Liver (tissue), 9 donors: ENCODE results near the gene ADRA1B. TPM values are rescaled to one million over a fixed set of nuclear protein-coding genes. Genes with fewer than 3 reads are reported as not detected.
"Not testable (repeated sequence)": the region's sequence is repeated elsewhere in the genome, so short reads cannot be mapped to it uniquely, and the experiment has no call there.

Experiments used
- DNase-seq: peaks from one replicate; pipeline ENCODE4 v3.0.0-alpha.2; 2017; ENCODE audit warnings: low spot score
- H3K27ac ChIP-seq, 2 donors: one replicate each; pipeline ENCODE4 v1.7.0; 2013; ENCODE audit warnings: inconsistent platforms in 2 of 2, low read length in 2 of 2, control low read depth in 1 of 2, low read depth in 1 of 2, mild to moderate bottlenecking in 1 of 2
- H3K27me3 ChIP-seq, 4 donors: one replicate each; pipeline versions ENCODE4 v1.6.1 to v1.7.0; 2013; ENCODE audit warnings: low read length in 3 of 4, inconsistent platforms in 1 of 4, mild to moderate bottlenecking in 1 of 4, moderate library complexity in 1 of 4; ENCODE audit not compliant: control insufficient read depth in 4 of 4, insufficient read depth in 4 of 4
- H3K36me3 ChIP-seq, 4 donors: one replicate each; pipeline versions ENCODE4 v1.6.1 to v1.7.0; 2013; ENCODE audit warnings: low read length in 3 of 4, mild to moderate bottlenecking in 3 of 4, low read depth in 1 of 4, moderate library complexity in 1 of 4; ENCODE audit not compliant: control insufficient read depth in 4 of 4, insufficient read depth in 3 of 4
- H3K4me1 ChIP-seq, 4 donors: one replicate each; pipeline versions ENCODE4 v1.6.1 to v1.7.0; 2013; ENCODE audit warnings: low read length in 3 of 4, mild to moderate bottlenecking in 3 of 4, moderate library complexity in 1 of 4; ENCODE audit not compliant: control insufficient read depth in 4 of 4, insufficient read depth in 4 of 4
- H3K4me3 ChIP-seq, 3 donors: one replicate each; pipeline versions ENCODE4 v1.6.1 to v1.7.0; 2013; ENCODE audit warnings: low read length in 3 of 3, control low read depth in 1 of 3, low read depth in 1 of 3, mild to moderate bottlenecking in 1 of 3
- H3K9ac ChIP-seq, 2 donors: one replicate each; pipeline ENCODE4 v1.7.0; 2013; ENCODE audit warnings: low read length in 2 of 2, mild to moderate bottlenecking in 2 of 2, moderate library complexity in 2 of 2, control low read depth in 1 of 2, low read depth in 1 of 2
- H3K9me3 ChIP-seq, 4 donors: one replicate each; pipeline versions ENCODE4 v1.6.1 to v1.7.0; 2013; ENCODE audit warnings: low read length in 3 of 4; ENCODE audit not compliant: control insufficient read depth in 4 of 4
- EGR1 ChIP-seq, 2 donors: IDR thresholded peaks; 2 replicates each; pipeline ENCODE4 v1.6.1; 2016 to 2018; ENCODE audit warnings: antibody characterized with exemption in 2 of 2, low read depth in 2 of 2
- FOXA1 ChIP-seq: IDR thresholded peaks from 2 replicates; pipeline ENCODE4 v1.6.1; 2016; ENCODE audit warnings: antibody characterized with exemption
- FOXA2 ChIP-seq: IDR thresholded peaks from 2 replicates; pipeline ENCODE4 v1.6.1; 2016; ENCODE audit warnings: antibody characterized with exemption
- HNF4A ChIP-seq, 2 donors: conservative IDR thresholded peaks; 2 replicates each; pipeline ENCODE4 v1.6.1; 2016; ENCODE audit warnings: antibody characterized with exemption in 2 of 2, mild to moderate bottlenecking in 2 of 2
- RAD21 ChIP-seq, 2 donors: IDR thresholded peaks; 2 replicates each; pipeline ENCODE4 v1.6.1; 2016; ENCODE audit warnings: antibody characterized with exemption in 2 of 2, mild to moderate bottlenecking in 2 of 2
- RXRA ChIP-seq, 2 donors: IDR thresholded peaks; 2 replicates each; pipeline ENCODE4 v1.6.1; 2017 to 2018; ENCODE audit warnings: antibody characterized with exemption in 2 of 2, mild to moderate bottlenecking in 1 of 2
- SP1 ChIP-seq: IDR thresholded peaks from 2 replicates; pipeline ENCODE4 v1.6.1; 2018; ENCODE audit warnings: antibody characterized with exemption, mild to moderate bottlenecking
- TAF1 ChIP-seq: conservative IDR thresholded peaks from 2 replicates; pipeline ENCODE4 v1.6.1; 2016; ENCODE audit warnings: antibody characterized with exemption, mild to moderate bottlenecking
- YY1 ChIP-seq: IDR thresholded peaks from 2 replicates; pipeline ENCODE4 v1.6.1; 2016; ENCODE audit warnings: antibody characterized with exemption, mild to moderate bottlenecking
- WGBS: extraction: QIAGEN DNeasy Blood & Tissue Kit; methylation state at CpG from one replicate; pipeline ENCODE4 v1.1.7; 2013; 5-methylcytosine and 5-hydroxymethylcytosine counted together
- polyA plus RNA-seq, 2 donors: library from polyadenylated mRNA; stranded (reverse) in 1 of 2; unstranded in 1 of 2; fragments of 200-250 nt in 1 of 2; fragments of >200 nt in 1 of 2; fragmentation: Nextera tagmentation in 1 of 2; extraction: Ambion mirVana in 1 of 2; gene quantifications; one replicate each; pipeline versions ENCODE4 v1.2.1 to v1.2.3, GENCODE V29; 2013 to 2015
- total RNA-seq, 2 donors: library from RNA; depleted of rRNA; stranded (reverse); fragments of >200 nt; gene quantifications; one replicate each; pipeline ENCODE4 v1.2.3, GENCODE V29; 2014
- TF ChIP-seq, protein P1 (sequence below): IDR thresholded peaks from 2 replicates; pipeline ENCODE4 v1.6.1; 2016; ENCODE audit warnings: antibody characterized with exemption, mild to moderate bottlenecking
- TF ChIP-seq, protein P2 (sequence below): IDR thresholded peaks from 2 replicates; pipeline ENCODE4 v1.6.1; 2016; ENCODE audit warnings: antibody characterized with exemption
- TF ChIP-seq, protein P3 (sequence below): IDR thresholded peaks from 2 replicates; pipeline ENCODE4 v1.6.1; 2016; ENCODE audit warnings: antibody characterized with exemption
- TF ChIP-seq, protein P4 (sequence below): fragments of 150-350 bp; IDR thresholded peaks from 2 replicates; pipeline ENCODE4 v1.5.1; 2017; ENCODE audit warnings: improper control_type of control experiment, low read depth, low read length; ENCODE audit not compliant: missing input control
- donor health status: healthy.
- donor health status: healthy.
- donor health status: healthy.
- donor health status: healthy.
- donor health status: healthy.

Gene ADRA1B
- total and polyA plus RNA-seq, 4 donors = 0.70 to 13.1 (median 8.2) TPM

DNA sequence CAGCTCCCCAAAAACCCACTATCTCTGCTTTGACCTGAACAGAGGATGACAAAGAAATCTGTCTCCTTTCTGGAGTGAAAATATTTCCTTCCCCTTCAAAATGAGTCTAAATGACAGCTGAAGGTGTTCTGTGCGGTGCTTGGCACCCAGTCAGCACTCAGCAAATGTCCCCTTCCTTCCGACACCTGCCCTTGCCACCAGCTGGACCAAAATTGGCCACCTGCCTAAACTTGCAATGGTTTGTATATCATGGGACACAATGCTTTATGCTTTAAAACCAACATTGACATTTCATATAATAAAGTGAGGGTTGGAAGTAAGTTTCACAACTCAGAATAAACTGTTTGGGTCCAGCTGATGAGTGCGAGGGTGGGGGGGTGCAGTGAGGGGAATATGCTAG is 85.2 kb downstream of the ADRA1B start:
- no peak overlapping the region for H3K27ac ChIP-seq
- TF ChIP-seq SP1 (no peak), HNF4A (conservative IDR thresholded peaks at IDR 0.05) (no peak), EGR1 (IDR thresholded peaks at IDR 0.05; ENCODE audit: low read depth in 2 of 2) (no peak), RAD21 (IDR thresholded peaks at IDR 0.05) (no peak), FOXA1 (no peak), RXRA (IDR thresholded peaks at IDR 0.05) (no peak), FOXA2 (no peak), YY1 (no peak), TAF1 (no peak)
- TF ChIP-seq, protein P1, sequence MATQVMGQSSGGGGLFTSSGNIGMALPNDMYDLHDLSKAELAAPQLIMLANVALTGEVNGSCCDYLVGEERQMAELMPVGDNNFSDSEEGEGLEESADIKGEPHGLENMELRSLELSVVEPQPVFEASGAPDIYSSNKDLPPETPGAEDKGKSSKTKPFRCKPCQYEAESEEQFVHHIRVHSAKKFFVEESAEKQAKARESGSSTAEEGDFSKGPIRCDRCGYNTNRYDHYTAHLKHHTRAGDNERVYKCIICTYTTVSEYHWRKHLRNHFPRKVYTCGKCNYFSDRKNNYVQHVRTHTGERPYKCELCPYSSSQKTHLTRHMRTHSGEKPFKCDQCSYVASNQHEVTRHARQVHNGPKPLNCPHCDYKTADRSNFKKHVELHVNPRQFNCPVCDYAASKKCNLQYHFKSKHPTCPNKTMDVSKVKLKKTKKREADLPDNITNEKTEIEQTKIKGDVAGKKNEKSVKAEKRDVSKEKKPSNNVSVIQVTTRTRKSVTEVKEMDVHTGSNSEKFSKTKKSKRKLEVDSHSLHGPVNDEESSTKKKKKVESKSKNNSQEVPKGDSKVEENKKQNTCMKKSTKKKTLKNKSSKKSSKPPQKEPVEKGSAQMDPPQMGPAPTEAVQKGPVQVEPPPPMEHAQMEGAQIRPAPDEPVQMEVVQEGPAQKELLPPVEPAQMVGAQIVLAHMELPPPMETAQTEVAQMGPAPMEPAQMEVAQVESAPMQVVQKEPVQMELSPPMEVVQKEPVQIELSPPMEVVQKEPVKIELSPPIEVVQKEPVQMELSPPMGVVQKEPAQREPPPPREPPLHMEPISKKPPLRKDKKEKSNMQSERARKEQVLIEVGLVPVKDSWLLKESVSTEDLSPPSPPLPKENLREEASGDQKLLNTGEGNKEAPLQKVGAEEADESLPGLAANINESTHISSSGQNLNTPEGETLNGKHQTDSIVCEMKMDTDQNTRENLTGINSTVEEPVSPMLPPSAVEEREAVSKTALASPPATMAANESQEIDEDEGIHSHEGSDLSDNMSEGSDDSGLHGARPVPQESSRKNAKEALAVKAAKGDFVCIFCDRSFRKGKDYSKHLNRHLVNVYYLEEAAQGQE = no peak
- TF ChIP-seq, protein P2, sequence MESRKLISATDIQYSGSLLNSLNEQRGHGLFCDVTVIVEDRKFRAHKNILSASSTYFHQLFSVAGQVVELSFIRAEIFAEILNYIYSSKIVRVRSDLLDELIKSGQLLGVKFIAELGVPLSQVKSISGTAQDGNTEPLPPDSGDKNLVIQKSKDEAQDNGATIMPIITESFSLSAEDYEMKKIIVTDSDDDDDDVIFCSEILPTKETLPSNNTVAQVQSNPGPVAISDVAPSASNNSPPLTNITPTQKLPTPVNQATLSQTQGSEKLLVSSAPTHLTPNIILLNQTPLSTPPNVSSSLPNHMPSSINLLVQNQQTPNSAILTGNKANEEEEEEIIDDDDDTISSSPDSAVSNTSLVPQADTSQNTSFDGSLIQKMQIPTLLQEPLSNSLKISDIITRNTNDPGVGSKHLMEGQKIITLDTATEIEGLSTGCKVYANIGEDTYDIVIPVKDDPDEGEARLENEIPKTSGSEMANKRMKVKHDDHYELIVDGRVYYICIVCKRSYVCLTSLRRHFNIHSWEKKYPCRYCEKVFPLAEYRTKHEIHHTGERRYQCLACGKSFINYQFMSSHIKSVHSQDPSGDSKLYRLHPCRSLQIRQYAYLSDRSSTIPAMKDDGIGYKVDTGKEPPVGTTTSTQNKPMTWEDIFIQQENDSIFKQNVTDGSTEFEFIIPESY = no peak
- TF ChIP-seq, protein P3, sequence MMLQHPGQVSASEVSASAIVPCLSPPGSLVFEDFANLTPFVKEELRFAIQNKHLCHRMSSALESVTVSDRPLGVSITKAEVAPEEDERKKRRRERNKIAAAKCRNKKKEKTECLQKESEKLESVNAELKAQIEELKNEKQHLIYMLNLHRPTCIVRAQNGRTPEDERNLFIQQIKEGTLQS = no peak
- TF ChIP-seq, protein P4, sequence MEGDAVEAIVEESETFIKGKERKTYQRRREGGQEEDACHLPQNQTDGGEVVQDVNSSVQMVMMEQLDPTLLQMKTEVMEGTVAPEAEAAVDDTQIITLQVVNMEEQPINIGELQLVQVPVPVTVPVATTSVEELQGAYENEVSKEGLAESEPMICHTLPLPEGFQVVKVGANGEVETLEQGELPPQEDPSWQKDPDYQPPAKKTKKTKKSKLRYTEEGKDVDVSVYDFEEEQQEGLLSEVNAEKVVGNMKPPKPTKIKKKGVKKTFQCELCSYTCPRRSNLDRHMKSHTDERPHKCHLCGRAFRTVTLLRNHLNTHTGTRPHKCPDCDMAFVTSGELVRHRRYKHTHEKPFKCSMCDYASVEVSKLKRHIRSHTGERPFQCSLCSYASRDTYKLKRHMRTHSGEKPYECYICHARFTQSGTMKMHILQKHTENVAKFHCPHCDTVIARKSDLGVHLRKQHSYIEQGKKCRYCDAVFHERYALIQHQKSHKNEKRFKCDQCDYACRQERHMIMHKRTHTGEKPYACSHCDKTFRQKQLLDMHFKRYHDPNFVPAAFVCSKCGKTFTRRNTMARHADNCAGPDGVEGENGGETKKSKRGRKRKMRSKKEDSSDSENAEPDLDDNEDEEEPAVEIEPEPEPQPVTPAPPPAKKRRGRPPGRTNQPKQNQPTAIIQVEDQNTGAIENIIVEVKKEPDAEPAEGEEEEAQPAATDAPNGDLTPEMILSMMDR = no peak
- WGBS = 61% methylated on average over 3 of the region's 3 CpGs

DNA sequence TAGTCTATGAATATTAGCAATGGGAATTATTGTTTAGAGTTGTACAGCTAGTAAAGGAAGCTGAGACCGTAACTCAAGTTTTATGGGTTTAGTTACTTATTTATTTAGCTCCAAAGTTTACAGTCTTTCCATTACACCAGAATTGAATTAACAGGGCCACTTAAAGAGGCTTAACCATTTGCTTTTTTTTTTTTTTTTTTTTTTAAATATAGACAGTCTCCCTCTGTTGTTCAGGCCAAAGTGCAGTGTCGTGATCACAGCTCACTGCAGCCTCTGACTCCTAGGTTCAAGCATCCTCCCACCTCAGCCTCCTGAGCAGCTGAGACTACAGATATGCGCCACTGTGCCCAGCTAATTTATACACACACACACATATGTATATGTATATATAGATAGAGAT is 91.2 kb downstream of the ADRA1B start:
- WGBS = 84% methylated on average over 3 of the region's 3 CpGs
- TF ChIP-seq YY1 (no peak), RXRA (IDR thresholded peaks at IDR 0.05) (no peak), SP1 (no peak)
- TF ChIP-seq, protein P1 = no peak
- TF ChIP-seq, protein P3 = no peak

More for the DNA sequence above, 85.2 kb downstream of the ADRA1B start:
- H3K9me3 ChIP-seq = no peaks in the 10 kb centered on the region
- peaks cover 0 to 3% (median 0%) of the 10 kb centered on the region in 4 donors for H3K27me3 ChIP-seq
- H3K4me1 ChIP-seq = no peaks in the 10 kb centered on the region
- H3K9ac ChIP-seq = no peak overlapping the region
- no peak for DNase-seq
- H3K4me3 ChIP-seq = no peak overlapping the region
- no peaks in the 10 kb centered on the region for H3K36me3 ChIP-seq

DNA sequence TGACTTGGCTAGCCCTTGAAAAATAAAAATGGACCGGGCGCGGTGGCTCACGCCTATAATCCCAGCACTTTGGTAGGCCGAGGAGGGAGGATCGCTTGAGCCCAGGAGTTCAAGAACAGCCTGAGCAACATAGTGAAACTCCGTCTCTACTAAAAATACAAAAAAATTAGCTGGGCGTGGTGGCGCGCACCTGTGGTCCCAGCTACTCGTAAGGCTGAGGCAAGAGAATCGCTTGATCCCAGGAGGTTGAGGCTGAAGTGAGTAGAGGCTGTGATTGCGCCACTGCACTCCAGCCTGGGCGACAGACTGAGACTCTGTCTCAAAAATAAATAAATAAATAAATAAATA is 92.2 kb downstream of the ADRA1B start:
- peaks cover 0 to 11% (median 6%) of the 10 kb centered on the region in 4 donors for H3K36me3 ChIP-seq
- H3K27ac ChIP-seq, H3K9me3 ChIP-seq, H3K4me3 ChIP-seq, H3K27me3 ChIP-seq, H3K9ac ChIP-seq, DNase-seq: not testable (repeated sequence)
- peaks cover 2 to 21% (median 15%) of the 10 kb centered on the region in 4 donors for H3K4me1 ChIP-seq
- 76% methylated on average over 14 of the region's 14 CpGs for WGBS

More for the DNA sequence above, 91.2 kb downstream of the ADRA1B start:
- peaks cover 0 to 7% (median 4%) of the 10 kb centered on the region in 4 donors for H3K36me3 ChIP-seq
- no peak overlapping the region for H3K27ac ChIP-seq
- no peak overlapping the region for H3K4me3 ChIP-seq
- H3K9me3 ChIP-seq = no peaks in the 10 kb centered on the region
- H3K27me3 ChIP-seq = no peaks in the 10 kb centered on the region
- peaks cover 2 to 21% (median 15%) of the 10 kb centered on the region in 4 donors for H3K4me1 ChIP-seq
- no peak overlapping the region for H3K9ac ChIP-seq
- DNase-seq = no peak
